NCI-H1417 (cell line): ENCODE results near the gene THUMPD3.

Source experiments
- DNase-seq, 3 experiments: peaks; one replicate each; lab custom pipeline; 2025; lab: John Stamatoyannopoulos, UW

THUMPD3 gene

GRCh38 chr3:9362731-9363530 lies at the start of gene THUMPD3:
Gene THUMPD3 (plus strand): TSS chr3:9363054. CDS start chr3:9365069, 2,015 bp downstream.
- DNase-seq: peak; percentile 66 to 89 (median 87)

GRCh38 chr3:9314796-9315195 lies 48.1 kb upstream of the THUMPD3 start:
- DNase-seq: no peak

- DNase-seq: no peak
Measured at GRCh38 chr3:9316881-9317361, 45.9 kb upstream of the THUMPD3 start.

GRCh38 chr3:9322780-9323179 lies 40.1 kb upstream of the THUMPD3 start:
- no peak for DNase-seq

GRCh38 chr3:9324944-9325343 lies 37.9 kb upstream of the THUMPD3 start:
- no peak for DNase-seq

GRCh38 chr3:9327578-9327977 lies 35.3 kb upstream of the THUMPD3 start:
- DNase-seq: no peak

- no peak for DNase-seq
Measured at GRCh38 chr3:9330166-9330703, 32.6 kb upstream of the THUMPD3 start.

- no peak for DNase-seq
Measured at GRCh38 chr3:9331171-9331570, 31.7 kb upstream of the THUMPD3 start.

- no peak for DNase-seq
Measured at GRCh38 chr3:9332250-9333030, 30.4 kb upstream of the THUMPD3 start.

- peak in 1 of 3 experiments; percentile 5 for DNase-seq
Measured at GRCh38 chr3:9339761-9340471, 22.9 kb upstream of the THUMPD3 start.

GRCh38 chr3:9340472-9340902 lies 22.4 kb upstream of the THUMPD3 start:
- no peak for DNase-seq

GRCh38 chr3:9342696-9343095 lies 20.2 kb upstream of the THUMPD3 start:
- no peak for DNase-seq

- no peak for DNase-seq
Measured at GRCh38 chr3:9343115-9343514, 19.7 kb upstream of the THUMPD3 start.

- DNase-seq: no peak
Measured at GRCh38 chr3:9345041-9345440, 17.8 kb upstream of the THUMPD3 start.

GRCh38 chr3:9346141-9346540 lies 16.7 kb upstream of the THUMPD3 start:
- DNase-seq: no peak

GRCh38 chr3:9347081-9347480 lies 15.8 kb upstream of the THUMPD3 start:
- DNase-seq: no peak

- DNase-seq: no peak
Measured at GRCh38 chr3:9347887-9348286, 15.0 kb upstream of the THUMPD3 start.

- no peak for DNase-seq
Measured at GRCh38 chr3:9349321-9350117, 13.3 kb upstream of the THUMPD3 start.

GRCh38 chr3:9351709-9352126 lies 11.1 kb upstream of the THUMPD3 start:
- DNase-seq: no peak

GRCh38 chr3:9352917-9353752 lies 9.7 kb upstream of the THUMPD3 start:
- peak; percentile 10 to 70 (median 44) for DNase-seq
